Large intestine (tissue), 3 donors: Measurements from ENCODE around the gene UNC45A. TPM values are rescaled to one million over a fixed set of nuclear protein-coding genes. Genes with fewer than 3 reads are reported as not detected.

Experiments
- DNase-seq, 2 donors: peaks; one replicate each; pipeline versions ENCODE4 v3.0.0 to v3.0.0-alpha.2; 2013
- H3K27ac ChIP-seq: one replicate; pipeline ENCODE4 v1.5.1; 2013; ENCODE audit warnings: low read length
- H3K27me3 ChIP-seq: 2 replicates; pipeline ENCODE4 v1.6.1; 2013; ENCODE audit warnings: low read length; ENCODE audit not compliant: control insufficient read depth, insufficient read depth
- H3K36me3 ChIP-seq: 2 replicates; pipeline ENCODE4 v1.6.1; 2013; ENCODE audit warnings: low read length; ENCODE audit not compliant: control insufficient read depth, insufficient read depth
- H3K4me1 ChIP-seq: one replicate; pipeline ENCODE4 v1.6.1; 2013; ENCODE audit warnings: low read length; ENCODE audit not compliant: control insufficient read depth, insufficient read depth
- H3K4me3 ChIP-seq: one replicate; pipeline ENCODE4 v1.5.1; 2013; ENCODE audit warnings: low read length
- H3K9me3 ChIP-seq: one replicate; pipeline ENCODE4 v1.6.1; 2013; ENCODE audit warnings: mild to moderate bottlenecking, low read depth, low read length, moderate library complexity; ENCODE audit not compliant: control insufficient read depth
- WGBS: methylation state at CpG from one replicate; pipeline ENCODE4 v1.1.5; 2013; ENCODE audit warnings: low lambda C conversion rate; ENCODE audit not compliant: insufficient coverage; 5-methylcytosine and 5-hydroxymethylcytosine counted together
- polyA plus RNA-seq: library from polyadenylated mRNA; unstranded; fragments of 120-200 nt; gene quantifications from one replicate; pipeline ENCODE4 v1.2.1, GENCODE V29; 2013

Gene UNC45A
- polyA plus RNA-seq, 1 donor = 49.1 TPM

GRCh38 chr15:90931828-90932659 lies 3.0 kb upstream of the UNC45A start, which contains the start of gene HDDC3:
HDDC3 (minus strand) TSS chr15:90932549; CDS start chr15:90932540, 9 bp downstream.
- H3K9me3 ChIP-seq = no peaks in the 10 kb centered on the region
- DNase-seq = peak; percentile 83 to 93
- H3K4me1 ChIP-seq = peaks cover 31% of the 10 kb centered on the region
- no CpG with 5 or more reads among the region's 52 CpGs for WGBS
- H3K27ac ChIP-seq = peak within 1 kb of the TSS; percentile 78
- peak within 1 kb of the TSS; percentile 62 for H3K4me3 ChIP-seq
- no peaks in the 10 kb centered on the region for H3K27me3 ChIP-seq
- H3K36me3 ChIP-seq = peaks cover 3% of the 10 kb centered on the region

DNA sequence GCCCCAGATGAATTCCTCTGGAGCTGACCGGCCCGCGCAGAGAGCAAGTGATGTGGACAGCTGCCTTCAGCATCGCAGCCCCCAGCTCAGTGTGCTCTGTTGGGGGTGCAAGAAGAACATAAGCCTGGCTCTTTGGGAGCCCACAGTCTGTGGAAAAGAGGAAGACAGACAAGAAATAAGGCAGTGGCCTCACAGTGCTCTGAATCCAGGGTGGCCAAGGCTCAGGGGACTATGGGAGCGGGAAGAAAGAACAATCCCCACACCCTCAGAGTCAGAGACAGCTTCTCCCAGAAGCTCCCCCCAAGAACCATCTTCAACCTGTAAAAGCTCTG lies 2.5 kb upstream of the UNC45A start:
- no peaks in the 10 kb centered on the region for H3K27me3 ChIP-seq
- peaks cover 3% of the 10 kb centered on the region for H3K36me3 ChIP-seq
- no peak for DNase-seq
- peaks cover 31% of the 10 kb centered on the region for H3K4me1 ChIP-seq
- H3K4me3 ChIP-seq = no peak overlapping the region
- H3K27ac ChIP-seq = peak overlapping the region; percentile 78
- WGBS = no CpG with 5 or more reads among the region's 5 CpGs
- no peaks in the 10 kb centered on the region for H3K9me3 ChIP-seq

GRCh38 chr15:90933301-90933700 lies 1.8 kb upstream of the UNC45A start:
- H3K36me3 ChIP-seq = peaks cover 8% of the 10 kb centered on the region

DNA sequence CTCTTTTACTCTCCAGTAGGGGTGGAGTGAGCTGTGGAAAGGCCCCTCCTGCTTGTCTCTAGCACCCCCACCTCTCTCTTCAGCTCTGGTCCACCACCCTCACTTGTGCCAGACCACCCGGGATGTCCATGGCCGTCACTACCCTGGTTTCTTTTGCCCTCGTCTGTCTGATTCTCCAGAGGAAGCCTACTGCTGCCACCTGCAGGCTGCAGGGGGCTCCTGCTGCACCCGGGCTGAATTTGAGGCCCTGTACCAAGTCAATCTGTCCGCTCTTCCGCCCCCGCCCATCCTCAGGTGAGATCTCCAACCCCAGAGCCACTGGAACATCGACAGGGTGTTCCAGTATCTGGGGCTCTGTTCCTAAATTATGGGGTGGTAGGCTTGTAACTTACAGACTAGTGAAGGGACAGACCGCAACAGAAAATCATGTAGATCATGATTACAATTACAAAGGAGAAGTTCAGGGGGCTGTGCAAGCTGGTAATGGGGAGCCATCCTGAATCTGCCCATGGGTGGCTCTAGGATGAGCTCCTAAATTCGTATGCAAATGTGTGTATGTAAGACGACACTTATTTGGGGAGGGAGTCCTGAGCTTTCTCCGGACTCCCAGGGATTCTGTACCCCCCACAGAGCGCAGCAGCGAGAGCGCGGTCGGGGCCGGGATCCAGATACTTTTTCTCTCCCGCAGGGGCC lies 683 bp upstream of the UNC45A start:
- H3K27me3 ChIP-seq = no peaks in the 10 kb centered on the region
- peaks cover 14% of the 10 kb centered on the region for H3K36me3 ChIP-seq
- H3K4me1 ChIP-seq = peaks cover 31% of the 10 kb centered on the region
- peak overlapping the region; percentile 69 for H3K27ac ChIP-seq
- no peaks in the 10 kb centered on the region for H3K9me3 ChIP-seq
- WGBS = no CpG with 5 or more reads among the region's 19 CpGs
- peak; percentile 85 to 86 for DNase-seq
- H3K4me3 ChIP-seq = peak overlapping the region; percentile 85

More at GRCh38 chr15:90933301-90933700, 1.8 kb upstream of the UNC45A start:
- no peak for DNase-seq
- Histone ChIP-seq H3K4me3 (no peak overlapping the region), H3K27me3 (no peaks in the 10 kb centered on the region), H3K27ac (no peak overlapping the region), H3K4me1 (peaks cover 31% of the 10 kb centered on the region), H3K9me3 (no peaks in the 10 kb centered on the region)
- no CpG with 5 or more reads among the region's 1 CpG for WGBS

DNA sequence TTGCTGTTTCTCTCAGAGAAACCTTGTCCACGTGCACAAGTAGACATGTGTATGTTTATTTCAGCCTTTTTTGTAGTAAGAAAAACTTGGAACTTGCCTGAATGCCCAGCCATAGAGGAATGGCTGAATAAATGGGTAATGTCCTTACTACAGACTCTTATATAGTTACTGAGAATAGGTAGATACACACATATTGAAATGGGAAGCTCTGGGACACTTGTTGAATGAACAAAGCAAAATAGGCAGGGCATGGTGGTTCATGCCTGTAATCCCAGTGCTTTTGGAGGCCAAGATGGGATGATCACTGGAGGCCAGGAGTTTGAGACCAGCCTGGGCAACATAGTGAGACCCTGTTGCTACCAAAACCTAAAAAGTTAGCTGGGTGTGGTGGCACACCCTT lies 1.7 kb downstream of the UNC45A start:
- H3K4me1 ChIP-seq = peaks cover 19% of the 10 kb centered on the region
- no peak for DNase-seq
- no CpG with 5 or more reads among the region's 1 CpG for WGBS
- no peaks in the 10 kb centered on the region for H3K27me3 ChIP-seq
- H3K9me3 ChIP-seq = no peaks in the 10 kb centered on the region
- no peak overlapping the region for H3K27ac ChIP-seq
- H3K4me3 ChIP-seq = no peak overlapping the region
- H3K36me3 ChIP-seq = peaks cover 34% of the 10 kb centered on the region

DNA sequence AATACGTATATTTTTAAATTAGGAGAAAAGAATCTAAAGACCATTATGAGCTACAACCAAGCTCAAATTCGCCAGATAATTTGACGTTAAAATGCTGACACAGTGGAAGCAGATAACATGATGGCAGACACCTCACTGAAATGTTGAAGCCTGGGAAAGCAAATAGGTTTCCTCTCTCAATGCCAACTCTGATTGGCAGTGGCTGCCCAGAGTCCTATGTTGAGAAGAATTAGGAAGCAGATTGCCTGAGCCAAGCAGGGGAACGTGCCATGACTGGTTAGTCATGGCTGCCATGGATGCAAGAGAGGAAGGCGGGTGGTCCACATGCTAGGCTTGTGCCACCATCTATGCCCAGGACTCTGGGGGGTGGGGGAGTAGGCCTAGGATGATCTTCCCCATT lies 3.2 kb downstream of the UNC45A start:
- H3K9me3 ChIP-seq = no peaks in the 10 kb centered on the region
- H3K36me3 ChIP-seq = peaks cover 49% of the 10 kb centered on the region
- no peaks in the 10 kb centered on the region for H3K27me3 ChIP-seq
- H3K4me3 ChIP-seq = no peak overlapping the region
- no peak overlapping the region for H3K27ac ChIP-seq
- no peak for DNase-seq
- peaks cover 19% of the 10 kb centered on the region for H3K4me1 ChIP-seq
- 100% methylated on average over 3 of the region's 5 CpGs for WGBS

- Histone ChIP-seq H3K36me3 (peaks cover 60% of the 10 kb centered on the region), H3K27ac (no peak overlapping the region), H3K4me1 (peaks cover 9% of the 10 kb centered on the region), H3K4me3 (no peak overlapping the region), H3K27me3 (no peaks in the 10 kb centered on the region), H3K9me3 (no peaks in the 10 kb centered on the region)
- WGBS = no CpG with 5 or more reads among the region's 7 CpGs
- no peak for DNase-seq
Observed at GRCh38 chr15:90939756-90940155, 4.7 kb downstream of the UNC45A start.

- no peak for DNase-seq
- Histone ChIP-seq H3K4me3 (no peak overlapping the region), H3K4me1 (peaks cover 4% of the 10 kb centered on the region), H3K27ac (no peak overlapping the region), H3K36me3 (peaks cover 68% of the 10 kb centered on the region), H3K27me3 (no peaks in the 10 kb centered on the region), H3K9me3 (no peaks in the 10 kb centered on the region)
- WGBS = no CpG with 5 or more reads among the region's 4 CpGs
Observed at GRCh38 chr15:90941038-90941437, 6.0 kb downstream of the UNC45A start.

GRCh38 chr15:90942354-90943120 lies 7.5 kb downstream of the UNC45A start:
- H3K36me3 ChIP-seq = peaks cover 78% of the 10 kb centered on the region
- DNase-seq = no peak
- no peaks in the 10 kb centered on the region for H3K9me3 ChIP-seq
- H3K4me3 ChIP-seq = no peak overlapping the region
- no peak overlapping the region for H3K27ac ChIP-seq
- no CpG with 5 or more reads among the region's 12 CpGs for WGBS
- H3K4me1 ChIP-seq = no peaks in the 10 kb centered on the region
- no peaks in the 10 kb centered on the region for H3K27me3 ChIP-seq

DNA sequence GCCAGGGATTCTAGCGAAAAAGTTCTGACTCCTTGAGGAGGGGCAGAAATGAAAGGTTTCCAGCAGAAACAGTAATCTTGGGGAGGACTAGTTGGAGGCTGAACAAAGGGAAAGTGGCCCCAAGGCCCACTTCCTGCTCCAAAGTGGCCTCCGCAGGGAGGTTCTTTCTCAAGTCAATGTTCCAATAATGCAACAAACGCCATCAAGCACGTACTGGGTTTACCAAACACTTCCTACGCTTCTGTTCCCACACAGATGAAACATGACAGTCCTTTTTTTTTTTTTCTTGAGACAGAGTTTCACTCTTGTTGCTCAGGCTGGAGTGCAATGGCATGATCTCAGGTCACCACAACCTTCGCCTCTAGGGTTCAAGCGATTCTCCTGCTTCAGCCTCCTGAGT lies 10.0 kb downstream of the UNC45A start:
- Histone ChIP-seq H3K27ac (no peak overlapping the region), H3K36me3 (peaks cover 80% of the 10 kb centered on the region), H3K27me3 (no peaks in the 10 kb centered on the region), H3K4me1 (no peaks in the 10 kb centered on the region), H3K9me3 (no peaks in the 10 kb centered on the region), H3K4me3 (no peak overlapping the region)
- no CpG with 5 or more reads among the region's 7 CpGs for WGBS
- no peak for DNase-seq
